ENCODE data around the gene IRX6. TPM values are rescaled to one million over a fixed set of nuclear protein-coding genes. Genes with fewer than 3 reads are reported as not detected.

Gene IRX6
- total and polyA plus RNA-seq, 2 of the 8 experiments (the other 6 are each of a cell fraction or from before 2014, with no cell fraction given): 0.61 TPM; not detected in 1

- H4K8ac ChIP-seq (ENCODE audit: extremely low read depth, insufficient read depth, low read length): no peak overlapping the region
- H3K18ac ChIP-seq (ENCODE audit: extremely low read depth, low read length): no peak overlapping the region
- DNase-seq (ENCODE audit: low read depth in 1 of 2, low spot score in 2 of 2) (no peak), FAIRE-seq (no peak)
- no peak overlapping the region for H2AK5ac ChIP-seq (ENCODE audit: low read depth, low read length)
- H3K23me2 ChIP-seq (ENCODE audit: low read depth, low read length): no peaks in the 10 kb centered on the region
- H3K79me1 ChIP-seq (ENCODE audit: low read depth, low read length): no peaks in the 10 kb centered on the region
- H3K27ac ChIP-seq (ENCODE audit: low read depth, low read length): no peak overlapping the region
- H4K20me1 ChIP-seq (replicated peaks in 1 of 2; ENCODE audit: control insufficient read depth in 1 of 2, insufficient read depth in 2 of 2, low read length in 2 of 2): no peaks in the 10 kb centered on the region
- H2AFZ ChIP-seq (ENCODE audit: low read length): no peak overlapping the region
- TF ChIP-seq CEBPB (IDR thresholded peaks at IDR 0.05; ENCODE audit: low read depth, low read length) (no peak), SP2 (IDR thresholded peaks at IDR 0.05; ENCODE audit: low read length) (no peak), RXRA (IDR thresholded peaks at IDR 0.05; ENCODE audit: insufficient read depth, low read depth, low read length) (no peak), CTCF (IDR thresholded peaks at IDR 0.05; ENCODE audit: control extremely low read depth in 1 of 3, insufficient read depth in 1 of 3, low read depth in 1 of 3, low read length in 3 of 3) (no peak), CHD1 (IDR thresholded peaks at IDR 0.05; ENCODE audit: low read depth, low read length) (no peak), SAP30 (IDR thresholded peaks at IDR 0.05; ENCODE audit: insufficient read depth, insufficient replicate concordance, low read length) (no peak), SP4 (IDR thresholded peaks at IDR 0.05; ENCODE audit: low read length) (no peak)
- TF ChIP-seq, protein P1, sequence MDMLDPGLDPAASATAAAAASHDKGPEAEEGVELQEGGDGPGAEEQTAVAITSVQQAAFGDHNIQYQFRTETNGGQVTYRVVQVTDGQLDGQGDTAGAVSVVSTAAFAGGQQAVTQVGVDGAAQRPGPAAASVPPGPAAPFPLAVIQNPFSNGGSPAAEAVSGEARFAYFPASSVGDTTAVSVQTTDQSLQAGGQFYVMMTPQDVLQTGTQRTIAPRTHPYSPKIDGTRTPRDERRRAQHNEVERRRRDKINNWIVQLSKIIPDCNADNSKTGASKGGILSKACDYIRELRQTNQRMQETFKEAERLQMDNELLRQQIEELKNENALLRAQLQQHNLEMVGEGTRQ (IDR thresholded peaks at IDR 0.05; ENCODE audit: low read length): no peak
- H2BK15ac ChIP-seq (ENCODE audit: low read length): no peak overlapping the region
- H4K5ac ChIP-seq (ENCODE audit: insufficient read length, low read depth, low read length): no peak overlapping the region
- H2BK12ac ChIP-seq (ENCODE audit: low read depth, low read length): no peak overlapping the region
- H2BK5ac ChIP-seq (ENCODE audit: low read depth, low read length): no peak overlapping the region
- no peak overlapping the region for H2BK20ac ChIP-seq (ENCODE audit: low read length)
- no peak overlapping the region for H3K56ac ChIP-seq (replicated peaks; ENCODE audit: insufficient read length, low read depth, low read length)
- no peaks in the 10 kb centered on the region for H3K9me3 ChIP-seq (ENCODE audit: insufficient read depth in 2 of 2, low read depth in 1 of 2, low read length in 1 of 2)
- WGBS, 2 experiments (ENCODE audit: extremely low coverage in 1 of 2, insufficient coverage in 1 of 2, insufficient read length in 1 of 2, insufficient replicate concordance in 2 of 2, low coverage in 1 of 2, low lambda C conversion rate in 2 of 2, missing lambda C conversion rate in 1 of 2): 81% methylated on average over 4 of the region's 4 CpGs; no CpG with 5 or more reads in 1 of the 2 experiments
- no peak overlapping the region for H2BK120ac ChIP-seq (replicated peaks; ENCODE audit: low read depth, low read length)
- ChIA-PET CTCF (ENCODE audit: partially characterized antibody) (no interaction called here), POLR2A (ENCODE audit: partially characterized antibody) (no interaction called here)
- no peak overlapping the region for H3K14ac ChIP-seq (ENCODE audit: insufficient read length)
- H3K79me2 ChIP-seq (ENCODE audit: control insufficient read depth in 1 of 2, insufficient read depth in 2 of 2, low read length in 2 of 2): no peaks in the 10 kb centered on the region
- H3K4me2 ChIP-seq (ENCODE audit: insufficient read depth in 1 of 2, low read depth in 2 of 2, low read length in 2 of 2): no peak overlapping the region
- H3K23ac ChIP-seq (ENCODE audit: insufficient read length): no peak overlapping the region
- no peaks in the 10 kb centered on the region for H3K36me3 ChIP-seq (ENCODE audit: control insufficient read depth in 2 of 4, insufficient read depth in 4 of 4, low read length in 3 of 4)
- no peak overlapping the region for H3K4ac ChIP-seq (replicated peaks; ENCODE audit: insufficient read length, low read depth, low read length)
- no peak overlapping the region for H4K91ac ChIP-seq (replicated peaks; ENCODE audit: insufficient read length, low read length)
- no peak overlapping the region for H3K4me3 ChIP-seq (ENCODE audit: extremely low read depth in 1 of 4, insufficient read depth in 2 of 4, low read depth in 3 of 4, low read length in 4 of 4)
- peaks cover 0 to 4% (median 2%) of the 10 kb centered on the region in 4 experiments; a peak in 4 of 7 replicates for H3K27me3 ChIP-seq (replicated peaks in 1 of 4; ENCODE audit: control insufficient read depth in 3 of 4, extremely low read depth in 1 of 4, insufficient read depth in 3 of 4, low read length in 3 of 4)
- H3K4me1 ChIP-seq (replicated peaks in 1 of 4; ENCODE audit: control insufficient read depth in 3 of 4, insufficient read depth in 4 of 4, low read length in 3 of 4): peaks cover 0 to 4% (median 2%) of the 10 kb centered on the region in 4 experiments; a peak in 2 of 7 replicates
- no peak overlapping the region for H3K9ac ChIP-seq (replicated peaks in 1 of 4; ENCODE audit: extremely low read depth in 1 of 4, low read depth in 3 of 4, low read length in 3 of 4)
Observed at GRCh38 chr16:55367301-55367811, 43.4 kb downstream of the IRX6 start.
